IPS DF 4.7 (cell line): Measurements from ENCODE around the gene HPX.

Experiments
- DNase-seq: peaks from one replicate; pipeline ENCODE4 v3.0.0-alpha.2; 2013; ENCODE audit warnings: low spot score; ENCODE audit errors: extremely low read depth

HPX gene

DNA sequence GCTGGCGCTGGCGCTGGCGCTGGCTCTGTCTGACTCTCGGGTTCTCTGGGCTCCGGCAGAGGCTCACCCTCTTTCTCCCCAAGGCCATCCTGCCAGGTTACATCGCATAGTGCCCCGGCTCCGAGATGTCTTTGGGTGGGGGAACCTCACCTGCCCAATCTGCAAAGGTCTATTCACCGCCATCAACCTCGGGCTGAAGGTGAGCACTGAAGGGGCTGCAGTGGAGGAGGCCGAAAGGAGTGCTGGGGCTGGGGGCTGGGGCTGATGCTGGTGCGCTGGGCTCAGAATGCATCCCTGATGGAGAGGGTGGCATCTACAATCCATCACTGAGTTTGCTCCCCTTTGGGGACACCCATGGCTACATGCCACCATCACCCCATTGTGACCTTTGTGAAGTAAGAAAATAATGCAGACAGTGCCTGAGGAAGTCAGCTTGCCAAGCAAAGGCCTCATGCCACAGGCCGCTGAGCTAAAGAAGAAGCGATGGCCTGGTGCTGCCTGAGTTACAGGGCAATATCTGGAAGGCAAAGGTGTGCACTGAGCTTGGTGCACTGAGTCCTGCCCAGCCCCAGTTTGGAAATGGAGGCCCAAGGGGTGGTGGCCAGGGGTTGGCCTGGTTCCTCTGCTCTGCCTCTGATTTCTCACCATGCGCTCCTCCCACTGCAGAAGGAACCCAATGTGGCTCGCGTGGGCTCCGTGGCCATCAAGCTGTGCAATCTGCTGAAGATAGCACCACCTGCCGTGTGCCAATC, 49.9 kb downstream of the HPX start:
- DNase-seq: no peak

- no peak for DNase-seq
These were observed 50.7 kb downstream of the HPX start, which contains the start of gene SMPD1 for GRCh38 chr11:6389905-6390717. TSS of gene SMPD1 (plus strand) at chr11:6390474. CDS start at chr11:6390599, 125 bp downstream.

- DNase-seq: no peak
These were observed 52.0 kb downstream of the HPX start for GRCh38 chr11:6388748-6389147.

DNA sequence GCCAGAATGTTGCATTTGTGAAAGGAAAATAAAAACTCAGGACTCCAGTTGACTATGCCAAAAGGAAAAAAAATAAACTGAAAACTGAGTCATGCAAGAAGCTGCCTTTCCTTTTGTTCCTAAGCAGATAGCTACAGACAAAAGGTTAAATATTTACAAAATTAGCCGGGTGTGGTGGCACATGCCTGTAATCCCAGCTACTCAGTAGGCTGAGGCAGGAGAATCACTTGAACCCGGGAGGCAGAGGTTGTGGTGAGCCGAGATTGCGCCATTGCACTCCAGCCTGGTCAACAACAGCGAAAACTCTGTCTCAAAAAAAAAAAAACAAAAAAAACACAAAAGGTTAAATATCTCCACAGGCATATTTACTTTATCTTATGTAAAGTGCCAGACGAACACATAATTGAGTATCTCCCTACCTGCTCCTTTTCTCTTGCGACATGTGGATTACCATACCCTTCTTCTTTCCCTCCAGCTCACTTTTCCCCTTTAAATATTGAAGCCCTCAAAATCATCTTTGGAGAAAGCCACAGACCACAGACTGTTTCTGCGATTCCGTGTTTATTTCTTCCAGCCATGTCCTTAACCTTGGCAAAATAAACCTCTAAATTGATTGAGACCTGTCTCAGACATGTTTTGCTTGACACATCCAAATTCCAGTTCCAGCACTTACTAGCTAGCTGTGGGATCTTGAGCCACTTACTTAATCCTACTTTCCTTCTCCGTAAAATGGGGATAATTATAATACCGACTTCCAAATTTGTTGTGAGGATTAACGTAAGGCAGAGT, 52.8 kb downstream of the HPX start:
- no peak for DNase-seq

DNA sequence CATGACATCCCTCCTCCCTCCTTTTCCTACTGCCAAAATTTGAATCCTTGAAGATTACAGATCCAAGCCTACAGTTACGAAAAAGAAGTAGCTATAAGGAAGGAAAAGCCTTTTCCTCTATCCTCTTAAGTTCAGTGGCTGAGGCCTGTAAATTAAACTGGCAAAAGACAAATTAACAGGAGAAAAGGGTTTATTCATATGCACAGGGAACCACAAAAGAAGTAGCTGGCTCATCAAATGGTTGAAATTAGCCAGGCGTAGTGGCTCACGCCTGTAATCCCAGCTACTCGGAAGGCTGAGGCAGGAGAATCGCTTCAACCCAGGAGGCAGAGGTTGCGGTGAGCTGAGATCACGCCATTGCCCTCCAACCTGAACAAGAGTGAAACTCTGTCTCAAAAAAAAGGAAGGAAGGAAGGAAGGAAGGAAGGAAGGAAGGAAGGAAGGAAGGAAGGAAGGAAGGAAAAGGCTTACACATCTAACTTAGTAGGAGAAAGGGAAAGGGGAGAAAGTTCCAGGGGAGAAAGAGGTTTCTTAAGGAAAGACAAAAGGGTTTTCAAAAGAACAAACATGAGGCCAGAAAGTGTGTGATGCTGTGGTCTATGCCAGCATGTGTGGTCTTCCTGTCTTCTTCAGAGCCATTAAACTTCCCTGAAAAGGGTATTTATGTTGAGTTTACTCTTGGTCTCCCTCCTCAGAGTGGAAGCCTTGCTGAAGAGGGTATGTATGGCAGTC, 55.6 kb downstream of the HPX start:
- no peak for DNase-seq
